ENCODE data around the gene EXOC4.

- TF ChIP-seq CTCF (conservative IDR thresholded peaks at IDR 0.05) (peak; percentile 35), ZFX (IDR thresholded peaks at IDR 0.05) (no peak)
These were observed 388.6 kb downstream of the EXOC4 start for GRCh38 chr7:133641436-133641835.
